A549 (cell line): ENCODE data around the gene GPATCH3. TPM values are rescaled to one million over a fixed set of nuclear protein-coding genes. Genes with fewer than 3 reads are reported as not detected.

Experiments
- ATAC-seq, 2 experiments: fragments of 200-7000 bp in 1 of 2; fragments of >200 bp in 1 of 2; cut with Nextera tagmentation in 1 of 2; cut with Tn5 transposase in 1 of 2; 3 replicates each; pipeline versions ENCODE4 v1.8.0 to v1.9.1; 2018 to 2020; ENCODE audit warnings: mild to moderate bottlenecking in 1 of 2, moderate library complexity in 1 of 2
- CTCF ChIA-PET: fragments of 300-600 bp; sonication (Branson Sonifier 250); formaldehyde crosslinking; extraction: SDS; loops from one replicate; lab custom pipeline; 2021; ENCODE audit warnings: antibody characterized with exemption, inconsistent platforms; lab: Yijun Ruan, JAX
- POLR2A ChIA-PET: fragments of 350-600 bp; formaldehyde crosslinking; extraction: SDS; loops from one replicate; lab custom pipeline; 2021; ENCODE audit warnings: antibody characterized with exemption, inconsistent platforms; lab: Yijun Ruan, JAX
- DNase-seq, 2 experiments: peaks; one replicate each; pipeline versions ENCODE4 v3.0.0 to v3.0.0-alpha.2; 2011 to 2016; ENCODE audit warnings: low read depth in 1 of 2, low spot score in 1 of 2
- FAIRE-seq: peaks from 2 replicates; lab custom pipeline; 2011; peaks lifted over from hg19 to GRCh38; lab: Jason Lieb, UNC
- H3K27ac ChIP-seq, 2 experiments: fragments of >200 bp; sonication (Bioruptor Twin); formaldehyde crosslinking; 3 replicates each; pipeline ENCODE4 v1.5.1; 2016 to 2017
- H3K4me1 ChIP-seq: fragments of >200 bp; sonication (Bioruptor Twin); formaldehyde crosslinking; 3 replicates; pipeline ENCODE4 v1.6.1; 2016
- H3K4me2 ChIP-seq: fragments of >200 bp; sonication (Bioruptor Twin); formaldehyde crosslinking; 3 replicates; pipeline ENCODE4 v1.6.1; 2016
- H3K4me3 ChIP-seq: fragments of >200 bp; sonication (Bioruptor Twin); formaldehyde crosslinking; 3 replicates; pipeline ENCODE4 v1.5.1; 2016
- H3K9me3 ChIP-seq: fragments of >200 bp; sonication (Bioruptor Twin); formaldehyde crosslinking; 3 replicates; pipeline ENCODE4 v1.6.1; 2016
- ATOH8 ChIP-seq: fragments of 250-450 bp; sonication (Bioruptor Pico); IDR thresholded peaks from 2 replicates; pipeline ENCODE4 v1.5.0; 2020; ENCODE audit warnings: low read depth, mild to moderate bottlenecking, moderate library complexity
- BHLHE40 ChIP-seq: IDR thresholded peaks from 2 replicates; pipeline ENCODE4 v1.6.1; 2012; ENCODE audit warnings: low read depth, low read length, inconsistent platforms
- CBX2 ChIP-seq: fragments of 200-600 bp; sonication (generic); IDR thresholded peaks from 2 replicates; pipeline ENCODE4 v1.6.1; 2016; ENCODE audit warnings: low read depth, mild to moderate bottlenecking, borderline replicate concordance
- CHD2 ChIP-seq: fragments of 150-350 bp; IDR thresholded peaks from 2 replicates; pipeline ENCODE4 v1.6.1; 2014; ENCODE audit warnings: low read length; ENCODE audit not compliant: partially characterized antibody
- E2F6 ChIP-seq: IDR thresholded peaks from 2 replicates; pipeline ENCODE4 v1.6.1; 2012; ENCODE audit warnings: low read depth, borderline replicate concordance
- FOSL2 ChIP-seq, 2 experiments: fragments of 450-650 bp in 1 of 2; fragments of >200 bp in 1 of 2; sonication (Bioruptor Twin) in 1 of 2; formaldehyde crosslinking; IDR thresholded peaks; 2 replicates each; pipeline versions ENCODE4 v1.5.0 to v1.6.1; 2016 to 2020; ENCODE audit warnings: mild to moderate bottlenecking in 1 of 2, moderate library complexity in 1 of 2
- HDAC2 ChIP-seq: fragments of 200-600 bp; sonication (generic); IDR thresholded peaks from 2 replicates; pipeline ENCODE4 v1.6.1; 2016
- HEYL ChIP-seq: fragments of 250-450 bp; sonication (Bioruptor Pico); IDR thresholded peaks from 2 replicates; pipeline ENCODE4 v1.8.0; 2021; ENCODE audit warnings: mild to moderate bottlenecking, moderate library complexity
- HOXB13 ChIP-seq: fragments of 250-450 bp; sonication (Bioruptor Pico); IDR thresholded peaks from 2 replicates; pipeline ENCODE4 v1.5.0; 2020; ENCODE audit warnings: low read depth, mild to moderate bottlenecking, moderate library complexity
- HOXB5 ChIP-seq: fragments of 250-450 bp; sonication (Bioruptor Pico); IDR thresholded peaks from 2 replicates; pipeline ENCODE4 v1.5.0; 2020; ENCODE audit warnings: mild to moderate bottlenecking, moderate library complexity
- JUN ChIP-seq, 2 experiments: fragments of >200 bp; sonication (Bioruptor Twin); formaldehyde crosslinking; IDR thresholded peaks; 2 replicates in 1 of 2; 3 replicates in 1 of 2; pipeline ENCODE4 v1.6.1; 2016 to 2017
- KDM1A ChIP-seq: fragments of 200-600 bp; sonication (generic); IDR thresholded peaks from 2 replicates; pipeline ENCODE4 v1.6.1; 2016; ENCODE audit warnings: low read depth, mild to moderate bottlenecking
- KDM5A ChIP-seq: fragments of 200-600 bp; sonication (generic); IDR thresholded peaks from 2 replicates; pipeline ENCODE4 v1.6.1; 2016; ENCODE audit warnings: antibody characterized with exemption, mild to moderate bottlenecking
- MAFK ChIP-seq: fragments of 450-650 bp; IDR thresholded peaks from 2 replicates; pipeline ENCODE4 v1.6.1; 2014; ENCODE audit not compliant: partially characterized antibody
- MAX ChIP-seq: IDR thresholded peaks from 2 replicates; pipeline ENCODE4 v1.6.1; 2012
- NFE2L2 ChIP-seq: fragments of 150-350 bp; conservative IDR thresholded peaks from 2 replicates; pipeline ENCODE4 v1.6.1; 2014; ENCODE audit warnings: low read length
- PBX3 ChIP-seq: IDR thresholded peaks from 2 replicates; pipeline ENCODE4 v1.6.1; 2012
- POLR2A ChIP-seq: IDR thresholded peaks from 2 replicates; pipeline ENCODE4 v1.6.1; 2012; ENCODE audit warnings: mild to moderate bottlenecking, low read length
- POLR2AphosphoS2 ChIP-seq: conservative IDR thresholded peaks from 2 replicates; pipeline ENCODE4 v1.6.1; 2012; ENCODE audit warnings: low read length, improper control_type of control experiment, inconsistent platforms
- RAD21 ChIP-seq, 2 experiments: fragments of >200 bp in 1 of 2; sonication (Bioruptor Twin) in 1 of 2; formaldehyde crosslinking in 1 of 2; IDR thresholded peaks in 1 of 2; conservative IDR thresholded peaks in 1 of 2; 2 replicates in 1 of 2; 3 replicates in 1 of 2; pipeline ENCODE4 v1.6.1; 2012 to 2018; ENCODE audit warnings: inconsistent platforms in 1 of 2
- RARB ChIP-seq: fragments of 250-450 bp; sonication (Bioruptor Pico); IDR thresholded peaks from 2 replicates; pipeline ENCODE4 v1.8.0; 2021; ENCODE audit warnings: mild to moderate bottlenecking, moderate library complexity
- RCOR1 ChIP-seq: fragments of 150-350 bp; IDR thresholded peaks from 2 replicates; pipeline ENCODE4 v1.6.1; 2014; ENCODE audit warnings: antibody characterized with exemption, low read length, low read depth
- RNF2 ChIP-seq: fragments of 200-600 bp; sonication (generic); IDR thresholded peaks from 2 replicates; pipeline ENCODE4 v1.6.1; 2016; ENCODE audit warnings: low read depth, mild to moderate bottlenecking, antibody characterized with exemption, moderate library complexity, borderline replicate concordance
- SMC3 ChIP-seq: fragments of >200 bp; sonication (Bioruptor Twin); formaldehyde crosslinking; IDR thresholded peaks from 3 replicates; pipeline ENCODE4 v1.6.1; 2018; ENCODE audit warnings: inconsistent platforms
- SREBF2 ChIP-seq: fragments of 450-650 bp; IDR thresholded peaks from 2 replicates; pipeline ENCODE4 v1.6.1; 2014; ENCODE audit warnings: mild to moderate bottlenecking, moderate library complexity
- TP53 ChIP-seq: fragments of 250-450 bp; sonication (Bioruptor Pico); IDR thresholded peaks from 2 replicates; pipeline ENCODE4 v1.5.0; 2021; ENCODE audit warnings: mild to moderate bottlenecking, moderate library complexity
- ZC3H11A ChIP-seq: fragments of 450-650 bp; IDR thresholded peaks from 2 replicates; pipeline ENCODE4 v1.6.1; 2014; ENCODE audit warnings: antibody characterized with exemption, mild to moderate bottlenecking
- ZFP36 ChIP-seq: fragments of 450-650 bp; IDR thresholded peaks from 2 replicates; pipeline ENCODE4 v1.6.1; 2014; ENCODE audit warnings: borderline replicate concordance; ENCODE audit not compliant: partially characterized antibody
- ZSCAN20 ChIP-seq: fragments of 250-450 bp; sonication (Bioruptor Pico); IDR thresholded peaks from 2 replicates; pipeline ENCODE4 v1.8.0; 2022; ENCODE audit warnings: mild to moderate bottlenecking, moderate library complexity
- WGBS: methylation state at CpG from one replicate; pipeline ENCODE4 v1.1.6; 2017; ENCODE audit errors: missing lambda C conversion rate; 5-methylcytosine and 5-hydroxymethylcytosine counted together
- polyA plus RNA-seq, 4 experiments: library from polyadenylated mRNA; depleted of rRNA in 3 of 4; stranded (reverse); fragments of >200 nt; fragmentation: RNase III in 1 of 4; extraction: RNeasy Plus Mini Kit Qiagen cat#74134 plus additional on column Dnase treatment in 1 of 4; gene quantifications; 2 replicates in 3 of 4; 3 replicates in 1 of 4; pipeline ENCODE4 v1.2.3, GENCODE V29; 2011 to 2017
- TF ChIP-seq, protein P1 (sequence below): fragments of 250-450 bp; sonication (Bioruptor Pico); IDR thresholded peaks from 2 replicates; pipeline ENCODE4 v1.5.0; 2021; ENCODE audit warnings: mild to moderate bottlenecking, moderate library complexity, borderline replicate concordance
- TF ChIP-seq, protein P2 (sequence below): fragments of >200 bp; sonication (Bioruptor Twin); formaldehyde crosslinking; IDR thresholded peaks from 3 replicates; pipeline ENCODE4 v1.5.1; 2016

GPATCH3 gene
- polyA plus RNA-seq, 2 of the 4 experiments (the other 2 are of a cell fraction): 5.4 to 8.7 TPM

DNA sequence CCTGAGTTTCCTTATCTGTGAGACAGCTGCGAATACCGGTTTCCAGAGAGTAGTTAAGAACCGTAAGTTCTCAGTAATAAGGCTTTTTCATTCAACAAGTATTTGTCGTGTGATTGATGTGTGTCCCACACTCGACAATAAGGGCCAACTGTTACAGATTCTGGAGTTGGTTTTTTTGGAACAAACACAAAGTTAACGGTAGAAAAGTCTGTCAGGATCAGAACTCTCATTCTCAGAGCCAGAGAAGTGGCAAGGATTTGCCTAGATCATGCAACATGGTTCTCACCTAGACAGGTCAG lies 22.1 kb upstream of the GPATCH3 start:
- Histone ChIP-seq H3K27ac (peak overlapping the region; percentile 90 to 98), H3K4me1 (peaks cover 18% of the 10 kb centered on the region), H3K4me3 (peak overlapping the region; percentile 98), H3K9me3 (no peaks in the 10 kb centered on the region), H3K4me2 (peak overlapping the region; percentile 99)
- POLR2A ChIA-PET: no interaction called here
- DNase-seq (no peak), ATAC-seq (no peak), FAIRE-seq (no peak)
- TF ChIP-seq CBX2: no peak
- TF ChIP-seq RNF2: no peak
- no peak for TF ChIP-seq MAFK
- no peak for TF ChIP-seq HDAC2
- TF ChIP-seq BHLHE40: no peak
- TF ChIP-seq NFE2L2: no peak
- no peak for TF ChIP-seq JUN (IDR thresholded peaks at IDR 0.05)
- no peak for TF ChIP-seq ZC3H11A
- TF ChIP-seq ATOH8 (CRISPR knock-in tag): no peak
- TF ChIP-seq HEYL (CRISPR knock-in tag): no peak
- no peak for TF ChIP-seq CHD2
- TF ChIP-seq FOSL2 (IDR thresholded peaks at IDR 0.05): no peak
- no peak for TF ChIP-seq FOSL2 (CRISPR knock-in tag; IDR thresholded peaks at IDR 0.05)
- TF ChIP-seq, protein P1, sequence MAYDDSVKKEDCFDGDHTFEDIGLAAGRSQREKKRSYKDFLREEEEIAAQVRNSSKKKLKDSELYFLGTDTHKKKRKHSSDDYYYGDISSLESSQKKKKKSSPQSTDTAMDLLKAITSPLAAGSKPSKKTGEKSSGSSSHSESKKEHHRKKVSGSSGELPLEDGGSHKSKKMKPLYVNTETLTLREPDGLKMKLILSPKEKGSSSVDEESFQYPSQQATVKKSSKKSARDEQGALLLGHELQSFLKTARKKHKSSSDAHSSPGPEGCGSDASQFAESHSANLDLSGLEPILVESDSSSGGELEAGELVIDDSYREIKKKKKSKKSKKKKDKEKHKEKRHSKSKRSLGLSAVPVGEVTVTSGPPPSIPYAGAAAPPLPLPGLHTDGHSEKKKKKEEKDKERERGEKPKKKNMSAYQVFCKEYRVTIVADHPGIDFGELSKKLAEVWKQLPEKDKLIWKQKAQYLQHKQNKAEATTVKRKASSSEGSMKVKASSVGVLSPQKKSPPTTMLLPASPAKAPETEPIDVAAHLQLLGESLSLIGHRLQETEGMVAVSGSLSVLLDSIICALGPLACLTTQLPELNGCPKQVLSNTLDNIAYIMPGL: no peak
- CTCF ChIA-PET: no interaction called here
- 30% methylated on average over 6 of the region's 6 CpGs for WGBS

GRCh38 chr1:26921540-26922430 lies 21.5 kb upstream of the GPATCH3 start, which contains the start of gene NUDC:
Gene NUDC, plus strand, starts transcription at chr1:26921743. Its CDS starts 106 bp downstream, at chr1:26921849.
- no peak for FAIRE-seq
- POLR2A ChIA-PET: no interaction called here
- TF ChIP-seq SREBF2: no peak
- peak; percentile 74 for TF ChIP-seq POLR2A
- peak; percentile 18; the same call in 1 of the 2 replicates for TF ChIP-seq ATOH8 (CRISPR knock-in tag)
- peak; percentile 64 for TF ChIP-seq HOXB5 (CRISPR knock-in tag)
- no peak for TF ChIP-seq RAD21 (conservative IDR thresholded peaks at IDR 0.05 in 1 of 2, IDR thresholded peaks at IDR 0.05 in 1 of 2)
- TF ChIP-seq KDM1A: no peak
- TF ChIP-seq HOXB13 (CRISPR knock-in tag): no peak
- peak; percentile 83 for TF ChIP-seq E2F6
- TF ChIP-seq KDM5A: no peak
- TF ChIP-seq TP53 (CRISPR knock-in tag): peak; percentile 41; the same call in 1 of the 2 replicates
- TF ChIP-seq ZFP36: no peak
- peak; percentile 91 for TF ChIP-seq MAX
- no peak for TF ChIP-seq RCOR1
- TF ChIP-seq, protein P2, sequence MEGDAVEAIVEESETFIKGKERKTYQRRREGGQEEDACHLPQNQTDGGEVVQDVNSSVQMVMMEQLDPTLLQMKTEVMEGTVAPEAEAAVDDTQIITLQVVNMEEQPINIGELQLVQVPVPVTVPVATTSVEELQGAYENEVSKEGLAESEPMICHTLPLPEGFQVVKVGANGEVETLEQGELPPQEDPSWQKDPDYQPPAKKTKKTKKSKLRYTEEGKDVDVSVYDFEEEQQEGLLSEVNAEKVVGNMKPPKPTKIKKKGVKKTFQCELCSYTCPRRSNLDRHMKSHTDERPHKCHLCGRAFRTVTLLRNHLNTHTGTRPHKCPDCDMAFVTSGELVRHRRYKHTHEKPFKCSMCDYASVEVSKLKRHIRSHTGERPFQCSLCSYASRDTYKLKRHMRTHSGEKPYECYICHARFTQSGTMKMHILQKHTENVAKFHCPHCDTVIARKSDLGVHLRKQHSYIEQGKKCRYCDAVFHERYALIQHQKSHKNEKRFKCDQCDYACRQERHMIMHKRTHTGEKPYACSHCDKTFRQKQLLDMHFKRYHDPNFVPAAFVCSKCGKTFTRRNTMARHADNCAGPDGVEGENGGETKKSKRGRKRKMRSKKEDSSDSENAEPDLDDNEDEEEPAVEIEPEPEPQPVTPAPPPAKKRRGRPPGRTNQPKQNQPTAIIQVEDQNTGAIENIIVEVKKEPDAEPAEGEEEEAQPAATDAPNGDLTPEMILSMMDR: no peak
- no peak for TF ChIP-seq HEYL (CRISPR knock-in tag)
- no peak for TF ChIP-seq RARB (CRISPR knock-in tag)
- no peak for TF ChIP-seq POLR2AphosphoS2
- TF ChIP-seq SMC3: no peak
- no peak for TF ChIP-seq ZSCAN20
- peak; percentile 48 for TF ChIP-seq PBX3

More at GRCh38 chr1:26921540-26922430, 21.5 kb upstream of the GPATCH3 start, which contains the start of gene NUDC:
- DNase-seq: peak; percentile 90 to 95
- 4% methylated on average over 17 of the region's 83 CpGs for WGBS
- Histone ChIP-seq H3K4me3 (peak within 1 kb of the TSS; percentile 98), H3K27ac (peak within 1 kb of the TSS; percentile 90 to 98), H3K4me2 (peak within 1 kb of the TSS; percentile 99), H3K4me1 (peaks cover 18% of the 10 kb centered on the region), H3K9me3 (no peaks in the 10 kb centered on the region)
- ATAC-seq: peak; percentile 98
- CTCF ChIA-PET: interaction anchor here (1.4 kb wide), 1 partner anchor 35 kb away, joined by 3 read pairs; no protein-coding TSS in a partner anchor
